HG03520 (cell line): ENCODE results near the gene PLAAT3.
"Not testable (repeated sequence)": the region's sequence is repeated elsewhere in the genome, so short reads cannot be mapped to it uniquely, and the experiment has no call there.

Source experiments
- ATAC-seq: cut with Tn5 transposase; IDR thresholded peaks from one replicate; pipeline ENCODE4 v1.9.1; 2021; ENCODE audit warnings: mild to moderate bottlenecking, moderate library complexity; ENCODE audit not compliant: unreplicated experiment

The PLAAT3 gene

GRCh38 chr11:63547061-63547460 lies 67.2 kb downstream of the PLAAT3 start:
- no peak for ATAC-seq

- no peak for ATAC-seq
Measured at GRCh38 chr11:63543711-63544110, 70.5 kb downstream of the PLAAT3 start.

DNA sequence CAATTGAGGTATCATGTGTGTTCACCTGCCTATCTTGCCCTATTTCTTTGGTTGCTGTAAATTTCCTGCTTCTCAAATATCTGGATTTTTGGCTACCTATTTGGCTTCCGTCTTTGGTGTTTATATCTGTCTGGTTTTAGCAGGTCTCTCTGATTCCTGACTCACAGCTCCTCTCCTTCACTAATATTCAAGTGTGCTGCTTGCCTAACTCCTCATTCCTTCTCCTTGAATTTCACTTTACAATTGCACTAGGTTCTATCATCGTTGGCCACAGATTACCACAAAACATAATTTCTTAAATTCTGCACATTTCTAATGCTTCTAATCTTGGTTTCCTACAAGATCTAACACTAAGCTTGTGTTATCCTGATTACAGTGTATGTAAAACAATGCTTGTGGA lies 71.7 kb downstream of the PLAAT3 start:
- not testable (repeated sequence) for ATAC-seq

DNA sequence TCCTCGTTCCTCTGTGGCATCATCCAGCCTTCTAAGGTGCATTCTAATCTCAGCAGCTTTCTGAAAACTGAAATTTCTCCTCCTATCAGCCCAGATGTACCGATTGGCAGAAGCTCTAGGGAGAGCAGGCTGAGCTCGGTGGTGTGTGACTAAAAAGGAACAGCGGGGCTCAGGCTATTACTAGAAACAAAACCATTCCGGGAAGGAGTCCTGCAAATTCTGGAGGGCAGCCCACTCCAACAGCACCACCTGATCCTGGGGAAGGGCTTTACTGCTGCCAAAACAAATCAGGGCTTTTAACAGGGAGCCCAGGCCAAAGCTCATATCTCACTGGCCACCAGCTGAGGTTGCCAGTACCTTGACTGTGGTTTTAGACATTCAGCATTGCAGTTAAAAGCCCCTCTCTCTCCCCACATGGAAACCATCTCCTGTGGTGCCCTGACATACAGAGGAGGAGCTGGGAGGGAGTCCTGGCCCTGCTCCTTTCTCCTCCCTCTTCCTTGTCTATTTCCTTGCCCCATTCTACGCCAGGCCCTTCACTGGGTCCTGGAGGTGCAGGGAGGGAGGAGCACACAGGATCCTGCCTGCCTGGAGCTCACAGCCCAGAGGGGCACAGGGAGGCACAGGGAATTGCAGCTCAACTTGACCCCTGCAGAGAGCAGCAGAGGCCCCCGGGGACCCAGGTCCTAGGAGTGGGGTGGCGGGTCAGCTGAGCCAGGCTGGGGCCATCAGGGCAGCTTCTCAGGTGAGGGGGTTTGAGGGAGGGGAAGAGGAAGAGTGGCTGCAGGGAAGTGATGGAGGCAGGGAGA lies 76.7 kb downstream of the PLAAT3 start:
- ATAC-seq, result no peak

DNA sequence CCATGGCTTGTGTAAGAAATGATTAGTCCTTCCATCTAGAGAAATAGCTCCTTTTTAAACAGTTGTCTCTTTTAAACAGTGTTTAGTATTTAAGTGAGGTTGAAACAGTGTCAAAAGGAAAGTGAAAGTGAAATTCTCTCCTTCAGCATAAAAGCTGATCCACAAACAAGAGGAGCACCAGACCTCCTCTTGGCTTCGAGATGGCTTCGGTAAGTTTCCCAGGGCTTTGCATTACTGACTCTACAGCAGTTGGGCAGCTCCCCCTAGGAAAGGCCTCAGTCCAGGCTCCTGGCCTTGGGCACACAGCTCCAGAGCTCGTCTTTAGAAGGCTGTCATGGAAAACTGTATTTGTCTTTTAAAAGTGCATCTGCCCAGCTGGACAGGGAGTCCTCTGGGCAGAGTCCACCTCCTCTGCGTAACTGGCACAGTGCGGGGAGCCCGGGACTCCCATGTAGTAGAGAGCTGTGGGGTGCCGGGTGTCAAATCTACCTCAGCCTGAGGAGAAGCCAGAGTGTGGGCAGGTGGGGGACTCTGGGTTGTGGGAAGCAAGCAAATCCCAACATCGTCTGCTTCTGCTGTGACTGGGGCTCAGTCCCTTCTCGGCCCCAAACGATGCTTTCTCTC lies 77.5 kb downstream of the PLAAT3 start, which contains the start of gene PLAAT4:
Gene PLAAT4 (plus strand): TSS at position 140 of the 624 bp plus-strand sequence. CDS start 61 bp downstream, at position 201.
- ATAC-seq, result no peak

DNA sequence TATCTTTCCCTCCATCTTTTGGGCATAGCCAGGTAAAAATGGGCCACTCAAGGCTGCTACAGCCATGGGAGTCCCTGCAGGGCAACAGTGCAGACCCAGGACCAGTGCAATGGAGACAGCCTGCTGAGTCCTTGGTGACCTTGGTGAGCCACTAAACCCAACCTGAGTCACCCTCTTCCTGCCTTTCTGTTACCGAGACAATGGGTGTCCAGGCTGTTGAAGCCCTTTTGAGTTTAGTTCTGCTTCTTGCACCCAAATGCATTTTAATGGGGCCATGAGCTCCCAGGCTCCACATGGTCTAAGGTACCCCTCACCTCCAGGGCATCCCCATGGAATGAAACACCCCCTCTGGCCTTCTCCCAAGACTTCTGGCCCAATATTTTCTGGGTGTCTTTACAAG lies 78.5 kb downstream of the PLAAT3 start:
- no peak for ATAC-seq

DNA sequence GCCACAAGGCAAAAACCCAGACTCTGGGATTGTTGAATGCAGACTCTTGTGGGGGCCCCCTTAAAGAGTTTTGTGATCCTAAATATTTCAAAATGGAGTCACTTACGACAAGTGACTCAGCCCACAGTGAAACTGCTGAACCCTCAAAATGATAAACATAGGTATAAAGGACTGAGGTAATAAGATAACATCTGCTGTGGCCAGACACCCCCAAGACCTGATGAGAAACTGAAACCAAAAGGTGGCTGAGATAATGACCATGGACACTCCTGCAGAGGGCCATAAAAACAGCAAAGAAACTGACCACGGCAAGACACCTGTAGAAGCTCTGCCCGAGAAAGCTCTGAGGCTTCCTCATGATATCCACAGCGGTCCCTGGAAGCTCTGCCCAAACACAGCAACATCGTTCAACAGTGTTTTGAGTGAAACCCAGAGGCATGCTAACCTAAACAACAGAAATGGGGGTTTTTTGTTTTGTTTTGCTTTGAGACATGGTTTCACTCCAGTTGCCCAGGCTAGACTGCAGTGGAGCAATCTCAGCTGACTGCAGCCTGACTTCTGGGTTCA lies 79.3 kb downstream of the PLAAT3 start:
- peak; percentile 48 for ATAC-seq

- ATAC-seq, result no peak
Measured at GRCh38 chr11:63534076-63534475, 80.2 kb downstream of the PLAAT3 start.

- ATAC-seq, result no peak
Measured at GRCh38 chr11:63532799-63533475, 81.3 kb downstream of the PLAAT3 start.

- no peak for ATAC-seq
Measured at GRCh38 chr11:63532117-63532516, 82.1 kb downstream of the PLAAT3 start.

GRCh38 chr11:63531074-63531792 lies 83.0 kb downstream of the PLAAT3 start:
- ATAC-seq, result peak; percentile 73

DNA sequence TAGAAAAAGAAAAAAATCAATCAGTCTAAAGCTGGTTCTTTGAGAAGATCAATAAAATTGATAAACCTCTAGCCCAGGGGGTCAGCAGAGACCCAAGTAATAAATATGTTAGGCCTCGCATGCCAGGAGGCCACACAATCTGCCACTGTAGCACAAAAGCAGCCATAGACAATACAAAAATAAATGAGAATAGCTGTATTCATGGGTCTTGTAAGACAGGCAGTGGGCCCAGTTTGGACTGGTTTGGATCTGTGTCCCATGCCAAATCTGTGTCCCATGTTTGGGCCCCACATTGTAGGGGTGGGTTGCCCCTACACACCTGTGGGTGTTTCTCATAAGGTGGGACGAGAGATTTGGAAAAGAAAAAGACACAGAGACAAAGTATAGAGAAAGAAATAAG lies 84.2 kb downstream of the PLAAT3 start:
- no peak for ATAC-seq

- ATAC-seq, result not testable (repeated sequence)
Measured at GRCh38 chr11:63529373-63529772, 84.9 kb downstream of the PLAAT3 start.

- not testable (repeated sequence) for ATAC-seq
Measured at GRCh38 chr11:63528729-63529278, 85.4 kb downstream of the PLAAT3 start.

DNA sequence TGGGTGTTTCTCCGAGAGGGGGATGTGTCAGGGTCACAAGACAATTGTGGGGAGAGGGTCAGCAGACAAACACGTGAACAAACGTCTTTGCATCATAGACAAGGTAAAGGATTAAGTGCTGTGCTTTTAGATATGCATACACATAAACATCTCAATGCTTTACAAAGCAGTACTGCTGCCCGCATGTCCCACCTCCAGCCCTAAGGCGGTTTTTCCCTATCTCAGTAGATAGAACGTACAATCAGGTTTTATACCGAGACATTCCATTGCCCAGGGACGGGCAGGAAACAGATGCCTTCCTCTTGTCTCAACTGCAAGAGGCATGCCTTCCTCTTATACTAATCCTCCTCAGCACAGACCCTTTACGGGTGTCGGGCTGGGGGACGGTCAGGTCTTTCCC lies 86.1 kb downstream of the PLAAT3 start:
- ATAC-seq, result not testable (repeated sequence)

DNA sequence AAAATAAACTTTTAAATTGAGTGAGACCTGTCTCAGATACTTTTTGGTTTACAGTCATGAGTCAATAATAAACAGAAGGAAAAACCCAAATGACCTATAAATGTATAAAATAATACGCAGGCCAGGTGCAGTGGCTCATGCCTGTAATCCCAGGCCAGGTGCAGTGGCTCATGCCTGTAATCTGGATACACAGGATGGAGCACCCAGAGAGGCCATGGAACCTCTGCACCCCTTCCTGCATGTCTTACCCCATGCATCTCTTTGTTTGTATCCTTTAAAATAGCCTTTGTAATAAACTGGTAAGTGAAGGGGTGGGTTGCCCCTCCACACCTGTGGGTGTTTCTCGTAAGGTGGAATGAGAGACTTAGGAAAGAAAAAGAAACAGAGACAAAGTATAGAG lies 86.6 kb downstream of the PLAAT3 start:
- ATAC-seq, result no peak
